DND-41 (cell line): Measurements from ENCODE around the gene SCT.

Experiments used
- ATAC-seq: fragments of 200-7000 bp; cut with Tn5 transposase; 3 replicates; pipeline ENCODE4 v1.9.1; 2021; ENCODE audit warnings: low read depth; ENCODE audit not compliant: insufficient read depth
- DNase-seq: peaks from one replicate; pipeline ENCODE4 v3.0.0-alpha.2; 2020
- H2AFZ ChIP-seq: 2 replicates; pipeline ENCODE4 v1.6.0; 2012; ENCODE audit warnings: low read depth, low read length
- H3K27ac ChIP-seq: 2 replicates; pipeline ENCODE4 v1.5.1; 2012; ENCODE audit warnings: low read length, inconsistent platforms
- H3K27me3 ChIP-seq: fragments of 200-600 bp; sonication (generic); 2 replicates; pipeline ENCODE4 v1.6.0; 2012; ENCODE audit warnings: low read length, mild to moderate bottlenecking, inconsistent platforms; ENCODE audit not compliant: insufficient read depth, poor library complexity
- H3K36me3 ChIP-seq: 2 replicates; pipeline ENCODE4 v1.5.1; 2012; ENCODE audit warnings: low read length, inconsistent platforms; ENCODE audit not compliant: insufficient read depth
- H3K4me1 ChIP-seq: 2 replicates; pipeline ENCODE4 v1.5.1; 2012; ENCODE audit warnings: mild to moderate bottlenecking, low read length; ENCODE audit not compliant: insufficient read depth
- H3K4me2 ChIP-seq: 2 replicates; pipeline ENCODE4 v1.6.0; 2012; ENCODE audit warnings: mild to moderate bottlenecking, moderate library complexity, low read length, inconsistent platforms; ENCODE audit not compliant: insufficient read depth
- H3K4me3 ChIP-seq, 2 experiments: fragments of 200-600 bp in 1 of 2; shearing (Covaris generic) in 1 of 2; 2 replicates each; pipeline ENCODE4 v1.5.1; 2012 to 2016; ENCODE audit warnings: inconsistent platforms in 2 of 2, low read length in 2 of 2, mild to moderate bottlenecking in 2 of 2, low read depth in 1 of 2, moderate library complexity in 1 of 2
- H3K79me2 ChIP-seq: 2 replicates; pipeline ENCODE4 v1.6.0; 2012; ENCODE audit warnings: low read length, inconsistent platforms; ENCODE audit not compliant: insufficient read depth
- H3K9ac ChIP-seq: 2 replicates; pipeline ENCODE4 v1.6.0; 2012; ENCODE audit warnings: low read depth, mild to moderate bottlenecking, inconsistent platforms, low read length, moderate library complexity
- H3K9me3 ChIP-seq: 2 replicates; pipeline ENCODE4 v1.5.1; 2012; ENCODE audit warnings: low read length, moderate library complexity, mild to moderate bottlenecking, inconsistent platforms; ENCODE audit not compliant: insufficient read depth, severe bottlenecking
- H4K20me1 ChIP-seq: 2 replicates; pipeline ENCODE4 v1.6.0; 2012; ENCODE audit warnings: low read length; ENCODE audit not compliant: insufficient read depth
- CTCF ChIP-seq: IDR thresholded peaks from 2 replicates; pipeline ENCODE4 v1.5.1; 2012; ENCODE audit warnings: borderline replicate concordance, low read length, moderate library complexity, mild to moderate bottlenecking; ENCODE audit not compliant: poor library complexity, severe bottlenecking; ENCODE audit errors: extremely low read depth
- EZH2 ChIP-seq: IDR thresholded peaks from 3 replicates; pipeline ENCODE4 v1.6.1; 2012; ENCODE audit warnings: borderline replicate concordance, low read depth, mild to moderate bottlenecking, moderate library complexity, low read length, inconsistent platforms; ENCODE audit not compliant: severe bottlenecking

Gene SCT

DNA sequence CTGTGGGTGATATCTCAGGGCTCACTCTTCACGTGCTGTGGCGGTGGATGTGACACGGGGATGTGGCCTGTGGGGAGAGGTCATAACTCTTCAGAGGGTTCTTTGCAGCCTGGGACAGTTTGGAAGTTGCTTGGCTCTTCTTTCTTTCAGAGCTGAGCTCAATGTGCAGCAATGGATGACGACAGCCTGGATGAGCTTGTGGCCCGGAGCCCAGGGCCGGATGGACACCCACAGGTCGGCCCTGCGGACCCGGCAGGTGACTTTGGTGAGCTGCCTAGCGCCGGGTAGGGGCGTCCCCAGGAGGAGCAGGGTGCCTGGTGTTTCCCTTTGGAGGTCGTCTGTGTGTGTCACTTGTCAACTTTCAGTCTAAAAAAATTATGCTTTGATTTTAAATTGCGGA lies 45.6 kb downstream of the SCT start:
- Histone ChIP-seq H3K9me3 (no peaks in the 10 kb centered on the region), H3K4me1 (peaks cover 33% of the 10 kb centered on the region), H3K36me3 (peaks cover 74% of the 10 kb centered on the region), H2AFZ (no peak overlapping the region), H3K27me3 (no peaks in the 10 kb centered on the region), H3K9ac (no peak overlapping the region), H4K20me1 (peaks cover 76% of the 10 kb centered on the region), H3K4me2 (no peak overlapping the region), H3K4me3 (no peak overlapping the region), H3K79me2 (peaks cover 87% of the 10 kb centered on the region), H3K27ac (no peak overlapping the region)
- no peak for TF ChIP-seq EZH2
- TF ChIP-seq CTCF, result no peak
- no peak for ATAC-seq
- no peak for DNase-seq

DNA sequence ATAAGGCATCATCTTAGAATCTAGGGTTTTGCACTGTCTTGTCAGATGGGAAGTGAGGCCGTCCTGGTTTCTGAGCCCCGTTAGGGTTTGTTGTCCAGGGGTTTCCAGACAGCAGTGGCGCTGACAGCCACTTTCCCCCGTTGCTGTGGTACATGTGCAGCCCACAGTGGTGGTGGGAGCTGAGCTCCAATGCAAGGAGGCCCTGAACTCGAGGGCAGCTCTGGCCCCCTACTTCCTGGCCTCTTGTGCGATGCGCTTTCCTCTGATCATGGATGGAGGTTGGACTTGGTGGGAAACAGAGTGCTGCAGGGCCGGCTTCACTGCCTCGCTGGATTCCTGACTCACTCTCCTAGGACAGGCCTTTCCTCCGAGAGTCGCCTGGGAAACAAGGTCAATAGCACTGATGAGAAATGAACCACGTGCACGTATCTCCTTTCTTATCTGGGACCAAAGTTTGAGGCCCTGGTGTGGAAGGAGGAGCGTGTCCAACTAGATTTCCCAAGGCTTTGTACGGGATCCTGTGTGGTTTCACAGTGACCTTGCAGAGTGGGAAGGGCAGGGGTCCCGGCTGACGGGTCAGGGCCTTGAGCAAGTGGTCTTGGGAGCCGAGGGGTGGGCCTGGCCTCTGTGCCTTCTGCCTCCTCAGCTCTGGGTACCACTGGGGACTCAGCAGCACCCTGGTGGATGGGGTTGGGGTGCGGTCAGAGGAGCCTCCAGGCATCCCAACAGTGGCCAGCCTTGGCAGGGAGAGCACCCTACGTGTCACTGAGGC lies 47.0 kb downstream of the SCT start:
- peaks cover 66% of the 10 kb centered on the region for H3K36me3 ChIP-seq
- no peaks in the 10 kb centered on the region for H3K9me3 ChIP-seq
- TF ChIP-seq EZH2, result no peak
- no peak for TF ChIP-seq CTCF
- no peak overlapping the region for H3K9ac ChIP-seq
- DNase-seq, result no peak
- H4K20me1 ChIP-seq, result peaks cover 73% of the 10 kb centered on the region
- H3K4me2 ChIP-seq, result peak overlapping the region; percentile 95; the same call in 1 of the 2 replicates
- ATAC-seq, result no peak
- no peak overlapping the region for H3K4me3 ChIP-seq
- H2AFZ ChIP-seq, result no peak overlapping the region
- peaks cover 80% of the 10 kb centered on the region for H3K79me2 ChIP-seq
- H3K4me1 ChIP-seq, result peaks cover 40% of the 10 kb centered on the region
- no peaks in the 10 kb centered on the region for H3K27me3 ChIP-seq
- no peak overlapping the region for H3K27ac ChIP-seq

DNA sequence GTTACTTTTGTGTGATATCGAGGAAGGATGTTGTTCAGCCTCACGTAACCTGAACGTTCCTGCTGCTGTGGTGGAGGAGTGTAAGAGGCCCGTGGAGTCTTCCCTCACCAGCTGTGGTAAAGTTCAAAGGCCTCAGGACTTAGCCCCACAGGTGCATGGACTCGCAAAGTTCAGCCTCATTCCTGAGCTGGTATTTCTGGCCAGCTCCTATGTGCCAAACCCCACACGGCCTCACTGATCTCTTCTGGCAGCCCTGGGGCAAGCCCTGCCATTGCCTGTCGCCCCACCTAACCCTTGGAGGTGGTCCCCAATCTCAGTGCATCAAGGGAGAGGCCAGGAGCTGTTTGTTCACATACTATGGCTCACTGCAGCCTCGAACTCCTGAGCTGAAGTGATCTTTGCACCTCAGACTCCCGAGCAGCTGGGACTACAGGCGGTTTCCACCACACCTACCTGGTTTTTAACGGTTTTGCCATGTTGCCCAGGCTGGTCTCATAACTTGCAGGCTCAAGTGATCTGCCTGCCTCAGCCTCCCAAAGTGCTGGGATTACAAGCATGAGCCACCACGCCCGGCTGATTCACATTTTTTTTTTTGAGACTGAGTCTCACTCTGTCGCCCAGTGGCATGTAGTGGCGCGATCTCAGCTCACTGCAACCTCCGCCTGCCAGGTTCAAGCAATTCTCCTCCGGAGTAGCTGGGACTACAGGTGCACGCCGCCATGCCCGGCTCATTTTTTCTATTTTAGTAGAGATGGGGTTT lies 48.5 kb downstream of the SCT start:
- no peaks in the 10 kb centered on the region for H3K27me3 ChIP-seq
- H3K36me3 ChIP-seq, result peaks cover 53% of the 10 kb centered on the region
- H3K27ac ChIP-seq, result no peak overlapping the region
- no peak overlapping the region for H2AFZ ChIP-seq
- H3K4me3 ChIP-seq, result peak overlapping the region; percentile 82 to 85; a peak in 3 of 4 replicates
- H4K20me1 ChIP-seq, result peaks cover 58% of the 10 kb centered on the region
- H3K9me3 ChIP-seq, result no peaks in the 10 kb centered on the region
- peak overlapping the region; percentile 95 for H3K4me2 ChIP-seq
- TF ChIP-seq EZH2 (no peak), CTCF (no peak)
- peaks cover 43% of the 10 kb centered on the region for H3K4me1 ChIP-seq
- DNase-seq (no peak), ATAC-seq (no peak)
- H3K9ac ChIP-seq, result peak overlapping the region; percentile 78
- peaks cover 68% of the 10 kb centered on the region for H3K79me2 ChIP-seq
